BJ (cell line): ENCODE data around the gene OR7C1. TPM values are rescaled to one million over a fixed set of nuclear protein-coding genes. Genes with fewer than 3 reads are reported as not detected.
A peak's percentile ranks its signal among the peaks of the same experiment; 100 is the strongest.
"Not testable (repeated sequence)": the region's sequence is repeated elsewhere in the genome, so short reads cannot be mapped to it uniquely, and the experiment has no call there.

ENCODE experiments used
- CTCF ChIA-PET: fragments of 350-600 bp; formaldehyde crosslinking; extraction: SDS; loops from one replicate; lab custom pipeline; 2021; ENCODE audit warnings: antibody characterized with exemption, inconsistent platforms; lab: Yijun Ruan, JAX
- POLR2A ChIA-PET: fragments of 300-600 bp; sonication (Branson Sonifier 250); formaldehyde crosslinking; extraction: SDS; loops from one replicate; lab custom pipeline; 2021; ENCODE audit warnings: antibody characterized with exemption; lab: Charles Lee
- DNase-seq: peaks from one replicate; pipeline ENCODE4 v3.0.0-alpha.2; 2011; ENCODE audit warnings: low read depth
- H3K27me3 ChIP-seq: 2 replicates; pipeline ENCODE4 v1.6.0; 2011; ENCODE audit warnings: low read length; ENCODE audit not compliant: control insufficient read depth, insufficient read depth
- H3K36me3 ChIP-seq: 2 replicates; pipeline ENCODE4 v1.5.1; 2011; ENCODE audit warnings: low read length; ENCODE audit not compliant: control insufficient read depth, insufficient read depth
- H3K4me3 ChIP-seq: 2 replicates; pipeline ENCODE4 v1.5.1; 2011; ENCODE audit warnings: low read depth, mild to moderate bottlenecking, control low read depth, low read length
- polyA plus RNA-seq: library from polyadenylated mRNA; depleted of rRNA; stranded (reverse); fragments of >200 nt; gene quantifications from 2 replicates; pipeline ENCODE4 v1.2.3, GENCODE V29; 2011
- TF ChIP-seq, protein P1 (sequence below): IDR thresholded peaks from 2 replicates; pipeline ENCODE4 v1.5.1; 2011; ENCODE audit warnings: low read depth, mild to moderate bottlenecking, control low read depth, inconsistent platforms, low read length, moderate library complexity; ENCODE audit not compliant: insufficient read depth

The OR7C1 gene
- polyA plus RNA-seq, 1 experiment = not detected

DNA sequence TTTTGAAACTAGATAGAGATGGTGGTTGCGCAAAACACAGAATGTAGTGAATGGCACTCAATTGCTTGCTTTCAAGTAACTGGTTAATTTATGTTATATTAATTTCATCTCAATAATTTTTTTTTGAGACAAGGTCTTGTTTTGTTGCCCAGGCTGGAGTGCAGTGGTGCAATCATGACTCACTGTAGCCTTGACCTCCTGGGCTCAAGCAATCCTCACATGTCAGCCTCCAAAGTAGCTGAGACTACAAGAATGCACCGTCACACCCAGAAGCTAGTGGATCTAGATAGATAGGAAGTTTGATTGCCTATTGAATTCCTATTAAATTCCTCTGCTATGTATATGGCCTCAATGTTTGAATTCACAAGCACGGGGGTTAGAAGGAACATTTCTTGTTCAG lies 30.2 kb downstream of the OR7C1 start:
- CTCF ChIA-PET = interaction anchor here (3.5 kb wide), 1 partner anchor 18 kb away, joined by 11 read pairs; no protein-coding TSS in a partner anchor

DNA sequence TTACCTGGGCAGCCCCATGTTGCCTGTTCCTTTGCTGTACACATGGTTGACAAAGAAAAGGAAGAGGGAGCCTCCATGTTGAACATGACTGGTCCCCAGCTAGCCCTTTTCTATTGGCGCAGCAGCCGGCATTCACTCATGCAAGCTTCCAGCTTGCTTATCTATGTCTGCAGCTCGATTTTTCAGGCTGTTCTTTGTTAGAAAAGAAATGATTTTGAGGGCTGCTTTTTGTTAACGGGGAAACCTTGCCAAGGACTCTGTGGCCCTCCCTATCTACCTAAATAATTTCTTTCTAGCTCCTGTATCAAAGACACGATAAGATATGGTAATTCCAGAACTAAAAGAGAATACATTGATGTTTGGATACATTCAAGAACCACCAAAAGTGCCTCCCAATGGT lies 36.2 kb downstream of the OR7C1 start:
- ChIA-PET CTCF (interaction anchor here (2.4 kb wide), 1 partner anchor 12 kb away, joined by 11 read pairs; no protein-coding TSS in a partner anchor), POLR2A (no interaction called here)
- Histone ChIP-seq H3K4me3 (no peak overlapping the region), H3K27me3 (no peaks in the 10 kb centered on the region), H3K36me3 (no peaks in the 10 kb centered on the region)
- DNase-seq = no peak
- TF ChIP-seq, protein P1, sequence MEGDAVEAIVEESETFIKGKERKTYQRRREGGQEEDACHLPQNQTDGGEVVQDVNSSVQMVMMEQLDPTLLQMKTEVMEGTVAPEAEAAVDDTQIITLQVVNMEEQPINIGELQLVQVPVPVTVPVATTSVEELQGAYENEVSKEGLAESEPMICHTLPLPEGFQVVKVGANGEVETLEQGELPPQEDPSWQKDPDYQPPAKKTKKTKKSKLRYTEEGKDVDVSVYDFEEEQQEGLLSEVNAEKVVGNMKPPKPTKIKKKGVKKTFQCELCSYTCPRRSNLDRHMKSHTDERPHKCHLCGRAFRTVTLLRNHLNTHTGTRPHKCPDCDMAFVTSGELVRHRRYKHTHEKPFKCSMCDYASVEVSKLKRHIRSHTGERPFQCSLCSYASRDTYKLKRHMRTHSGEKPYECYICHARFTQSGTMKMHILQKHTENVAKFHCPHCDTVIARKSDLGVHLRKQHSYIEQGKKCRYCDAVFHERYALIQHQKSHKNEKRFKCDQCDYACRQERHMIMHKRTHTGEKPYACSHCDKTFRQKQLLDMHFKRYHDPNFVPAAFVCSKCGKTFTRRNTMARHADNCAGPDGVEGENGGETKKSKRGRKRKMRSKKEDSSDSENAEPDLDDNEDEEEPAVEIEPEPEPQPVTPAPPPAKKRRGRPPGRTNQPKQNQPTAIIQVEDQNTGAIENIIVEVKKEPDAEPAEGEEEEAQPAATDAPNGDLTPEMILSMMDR = no peak

More for the DNA sequence above, 30.2 kb downstream of the OR7C1 start:
- no peak for DNase-seq
- no peaks in the 10 kb centered on the region for H3K27me3 ChIP-seq
- TF ChIP-seq, protein P1 = no peak
- POLR2A ChIA-PET = no interaction called here
- no peak overlapping the region for H3K4me3 ChIP-seq
- no peaks in the 10 kb centered on the region for H3K36me3 ChIP-seq

DNA sequence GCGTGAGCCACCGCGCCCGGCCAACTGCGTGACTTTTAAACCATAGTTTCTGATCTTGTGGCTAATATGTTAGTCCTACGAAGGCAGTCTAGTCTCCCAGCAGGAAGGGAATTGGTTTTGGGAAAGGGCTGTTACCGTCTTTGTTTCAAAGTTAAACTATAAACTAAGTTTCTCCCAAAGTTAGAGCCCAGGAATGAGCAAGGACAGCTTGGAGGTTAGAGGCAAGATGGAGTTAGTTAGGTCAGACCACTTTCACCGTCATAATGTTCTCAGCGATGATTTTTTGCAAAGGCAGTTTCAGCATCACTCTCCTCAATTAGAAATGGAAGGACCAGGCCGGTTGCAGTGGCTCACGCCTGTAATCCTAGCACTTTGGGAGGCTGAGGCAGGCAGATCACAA lies 39.0 kb downstream of the OR7C1 start:
- DNase-seq = no peak
- Histone ChIP-seq H3K36me3 (no peaks in the 10 kb centered on the region), H3K4me3 (no peak overlapping the region), H3K27me3 (no peaks in the 10 kb centered on the region)
- TF ChIP-seq, protein P1 = no peak
- POLR2A ChIA-PET = no interaction called here
- CTCF ChIA-PET = interaction anchor here (0.8 to 1.4 kb wide), 2 partner anchors 9 to 10 kb away, joined by 3 to 4 read pairs; no protein-coding TSS in a partner anchor

DNA sequence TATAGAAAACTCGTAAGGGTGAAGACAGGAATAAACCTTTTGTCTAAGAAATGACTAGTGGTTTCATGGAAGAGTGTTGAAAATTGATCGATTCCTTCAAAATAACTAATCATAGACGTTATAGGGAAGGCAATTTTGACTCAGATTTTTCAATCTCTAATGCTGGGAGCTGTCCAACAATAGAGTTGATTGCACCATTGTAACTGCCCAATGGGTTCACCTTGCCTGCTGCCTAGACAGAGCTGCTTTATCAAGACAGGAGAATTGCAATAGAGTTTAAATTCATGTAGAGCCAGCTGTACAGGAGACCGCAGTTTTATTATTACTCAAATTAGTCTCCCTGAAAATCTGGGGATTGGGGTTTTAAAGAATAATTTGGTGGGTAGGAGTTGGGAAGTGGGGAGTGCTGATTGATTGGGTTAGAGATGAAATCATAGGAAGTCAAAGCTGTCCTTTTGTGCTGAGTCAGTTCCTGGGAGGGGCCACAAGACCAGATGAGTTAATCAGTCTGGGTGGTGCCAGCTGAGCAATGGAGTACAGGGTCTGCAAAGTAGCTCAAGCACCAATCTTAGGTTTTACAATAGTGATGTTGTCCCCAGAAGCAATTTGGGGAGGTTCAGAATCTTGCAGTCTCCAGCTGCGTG lies 39.8 kb downstream of the OR7C1 start:
- ChIA-PET CTCF (interaction anchor here (0.8 kb wide), 1 partner anchor 9 kb away, joined by 3 read pairs; no protein-coding TSS in a partner anchor), POLR2A (no interaction called here)
- DNase-seq = no peak
- TF ChIP-seq, protein P1 = no peak
- H3K27me3 ChIP-seq = no peaks in the 10 kb centered on the region
- no peaks in the 10 kb centered on the region for H3K36me3 ChIP-seq
- no peak overlapping the region for H3K4me3 ChIP-seq

DNA sequence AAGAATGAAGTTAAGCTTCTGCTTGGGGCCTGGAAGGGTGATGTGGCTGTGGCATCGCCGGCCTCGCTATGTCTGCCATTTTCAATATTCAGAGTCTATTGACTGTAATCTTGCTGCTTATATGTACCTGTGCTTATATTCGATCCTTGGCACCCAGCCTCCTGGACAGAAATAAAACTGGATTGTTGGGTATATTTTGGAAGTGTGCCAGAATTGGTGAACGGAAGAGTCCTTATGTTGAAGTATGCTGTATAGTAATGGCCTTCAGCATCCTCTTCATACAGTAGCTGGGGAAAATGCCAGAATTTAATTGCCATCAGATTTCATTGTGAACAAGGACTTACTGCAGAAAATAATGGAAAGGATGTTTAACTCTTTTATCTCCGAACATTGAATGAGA lies 42.7 kb downstream of the OR7C1 start:
- POLR2A ChIA-PET, DNase-seq, CTCF ChIA-PET, H3K4me3 ChIP-seq, H3K36me3 ChIP-seq, H3K27me3 ChIP-seq: not testable (repeated sequence)

DNA sequence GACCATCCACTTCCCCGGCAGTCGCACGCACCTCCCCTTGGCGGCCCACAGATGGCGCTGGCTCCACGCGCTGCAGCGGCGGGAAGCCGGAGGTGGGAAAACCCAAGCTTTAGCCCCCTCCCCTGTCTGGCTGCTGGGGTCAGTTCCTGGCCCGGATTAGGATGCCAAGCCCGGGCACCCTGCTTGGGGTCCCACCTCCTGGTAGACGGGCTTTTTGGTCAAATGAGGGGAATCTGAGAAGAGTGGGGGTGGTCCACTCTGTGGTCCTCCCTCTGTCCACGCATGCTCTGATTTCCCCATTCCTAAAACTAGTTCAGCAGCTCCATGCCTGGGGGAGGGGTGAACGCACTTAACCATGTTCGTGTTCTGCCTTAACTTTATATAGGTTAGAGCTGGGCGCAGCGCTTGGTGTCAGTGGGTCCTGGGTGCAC lies 48.5 kb downstream of the OR7C1 start:
- TF ChIP-seq, protein P1 = peak; percentile 82
- CTCF ChIA-PET = interaction anchor here (0.7 to 3.0 kb wide), 18 partner anchors 9 to 363 kb away, joined by 3 to 13 read pairs (median 4); partner anchors contain the start of gene NDUFB7
- DNase-seq = no peak
- no peaks in the 10 kb centered on the region for H3K36me3 ChIP-seq
- POLR2A ChIA-PET = no interaction called here
- no peaks in the 10 kb centered on the region for H3K27me3 ChIP-seq
- H3K4me3 ChIP-seq = no peak overlapping the region

DNA sequence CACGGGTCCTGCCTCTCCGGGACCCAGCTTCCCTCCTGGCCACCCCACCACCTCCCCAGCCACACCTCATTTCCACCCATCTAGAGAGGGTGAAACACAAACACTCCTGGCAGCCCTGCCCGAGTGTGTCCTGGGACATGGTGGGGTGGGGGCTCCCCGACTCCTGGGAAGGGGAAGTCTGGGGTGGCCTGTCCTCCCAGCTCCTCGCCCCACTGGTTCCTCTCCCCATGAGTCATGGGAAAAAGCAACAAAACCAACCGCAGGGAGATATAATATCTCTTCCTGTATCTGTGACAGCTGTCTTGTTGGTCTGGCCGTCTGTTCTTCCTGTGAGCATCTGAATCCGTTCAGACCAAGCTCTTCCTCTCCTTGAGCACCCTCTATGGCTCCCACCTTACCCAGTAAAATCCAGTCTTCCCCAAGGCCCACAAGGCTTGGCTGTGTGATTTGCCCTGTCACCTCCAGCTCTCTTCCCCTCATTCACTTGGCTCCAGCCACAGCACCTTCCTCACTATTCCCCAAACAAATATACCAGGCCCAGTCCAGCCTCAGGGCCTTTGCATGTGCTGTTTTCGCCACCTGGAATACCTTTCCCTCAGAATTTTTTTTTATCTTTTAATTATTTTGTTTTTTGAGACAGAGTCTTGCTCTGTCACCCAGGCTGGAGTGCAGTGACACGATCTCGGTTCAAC lies 49.7 kb downstream of the OR7C1 start:
- DNase-seq = peak; percentile 5
- H3K4me3 ChIP-seq, POLR2A ChIA-PET, H3K27me3 ChIP-seq, H3K36me3 ChIP-seq: not testable (repeated sequence)
- CTCF ChIA-PET = interaction anchor here (1.2 to 3.0 kb wide), 8 partner anchors 9 to 213 kb away, joined by 3 to 13 read pairs (median 9); partner anchors contain the start of gene NDUFB7

DNA sequence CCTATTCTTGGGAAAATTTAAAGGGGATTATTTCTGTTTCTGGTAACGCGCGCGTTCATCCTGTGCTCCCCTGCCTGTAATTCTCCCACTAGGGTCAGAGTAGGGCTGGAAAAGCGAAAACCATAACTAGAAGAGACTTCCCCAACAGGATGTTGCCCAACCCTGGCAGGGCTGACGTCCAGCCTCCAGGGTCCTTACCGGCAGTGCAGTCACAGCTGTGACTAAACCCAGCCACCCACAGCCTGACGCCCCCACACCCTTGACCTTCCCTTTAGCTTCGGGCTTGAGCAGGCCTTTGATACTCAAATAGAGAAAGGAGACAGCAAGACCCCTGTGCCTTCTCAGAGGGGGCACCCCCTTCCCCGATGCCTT lies 50.3 kb downstream of the OR7C1 start:
- H3K4me3 ChIP-seq, H3K27me3 ChIP-seq, H3K36me3 ChIP-seq, POLR2A ChIA-PET: not testable (repeated sequence)
- peak; percentile 4 for DNase-seq
- CTCF ChIA-PET = interaction anchor here (3.0 kb wide), 1 partner anchor 106 kb away, joined by 11 read pairs; no protein-coding TSS in a partner anchor
